A204.1 (cell line): ENCODE measurements around the gene TMEM14A.
"Not testable (repeated sequence)": the region's sequence is repeated elsewhere in the genome, so short reads cannot be mapped to it uniquely, and the experiment has no call there.

ENCODE experiments used
- FAIRE-seq: peaks from 2 replicates; lab custom pipeline; 2012; peaks lifted over from hg19 to GRCh38; lab: Jason Lieb, UNC

Gene TMEM14A

GRCh38 chr6:52657870-52658269, 13.0 kb upstream of the TMEM14A start:
- FAIRE-seq: no peak

GRCh38 chr6:52661551-52661950, 9.4 kb upstream of the TMEM14A start:
- FAIRE-seq: no peak

GRCh38 chr6:52662031-52662430, 8.9 kb upstream of the TMEM14A start:
- FAIRE-seq: no peak

GRCh38 chr6:52663120-52663935, 7.6 kb upstream of the TMEM14A start:
- FAIRE-seq: peak; percentile 96

GRCh38 chr6:52663936-52664185, 7.1 kb upstream of the TMEM14A start:
- no peak for FAIRE-seq

GRCh38 chr6:52664186-52664990, 6.5 kb upstream of the TMEM14A start:
- FAIRE-seq: peak; percentile 91

GRCh38 chr6:52664991-52665686, 5.8 kb upstream of the TMEM14A start:
- FAIRE-seq: no peak

- FAIRE-seq: no peak
Observed at GRCh38 chr6:52666071-52666470, 4.8 kb upstream of the TMEM14A start.

GRCh38 chr6:52666523-52666922, 4.4 kb upstream of the TMEM14A start:
- FAIRE-seq: no peak

GRCh38 chr6:52667572-52667971, 3.3 kb upstream of the TMEM14A start:
- FAIRE-seq: no peak

GRCh38 chr6:52671676-52672075, 763 bp downstream of the TMEM14A start:
- no peak for FAIRE-seq

GRCh38 chr6:52672412-52673025, 1.6 kb downstream of the TMEM14A start:
- FAIRE-seq: no peak

GRCh38 chr6:52674666-52675065, 3.8 kb downstream of the TMEM14A start:
- no peak for FAIRE-seq

GRCh38 chr6:52675372-52675771, 4.5 kb downstream of the TMEM14A start:
- FAIRE-seq: no peak

- not testable (repeated sequence) for FAIRE-seq
Observed at GRCh38 chr6:52676631-52677030, 5.7 kb downstream of the TMEM14A start.

GRCh38 chr6:52681416-52681815, 10.5 kb downstream of the TMEM14A start:
- no peak for FAIRE-seq

GRCh38 chr6:52686878-52687699, 16.2 kb downstream of the TMEM14A start:
- no peak for FAIRE-seq

GRCh38 chr6:52689857-52690256, 18.9 kb downstream of the TMEM14A start:
- FAIRE-seq: no peak

- FAIRE-seq: no peak
Observed at GRCh38 chr6:52691718-52692117, 20.8 kb downstream of the TMEM14A start.

- FAIRE-seq: no peak
Observed at GRCh38 chr6:52693773-52694172, 22.9 kb downstream of the TMEM14A start.

- FAIRE-seq: no peak
Observed at GRCh38 chr6:52694404-52694803, 23.5 kb downstream of the TMEM14A start.

GRCh38 chr6:52696418-52696817, 25.5 kb downstream of the TMEM14A start:
- no peak for FAIRE-seq
